GM10248 (cell line): ENCODE results near the gene PTGES3L.

ENCODE experiments used
- CTCF ChIA-PET: fragments of 300-600 bp; sonication (Branson Sonifier 250); formaldehyde crosslinking; extraction: SDS; loops from one replicate; lab custom pipeline; 2021; ENCODE audit warnings: antibody characterized with exemption; lab: Yijun Ruan, JAX
- POLR2A ChIA-PET: fragments of 350-650 bp; sonication (Branson Sonifier 250); formaldehyde crosslinking; extraction: SDS; loops from one replicate; lab custom pipeline; 2020; ENCODE audit warnings: antibody characterized with exemption; lab: Yijun Ruan, JAX
- DNase-seq: peaks from one replicate; pipeline ENCODE4 v3.0.0; 2012; ENCODE audit errors: extremely low spot score
- CTCF ChIP-seq: IDR thresholded peaks from 2 replicates; pipeline ENCODE4 v1.5.1; 2012; ENCODE audit warnings: mild to moderate bottlenecking, low read depth; ENCODE audit errors: extremely low read depth, missing control alignments, control extremely low read depth

Gene PTGES3L

GRCh38 chr17:43019418-43019817 lies 39.5 kb upstream of the PTGES3L start:
- DNase-seq = no peak
- TF ChIP-seq CTCF = no peak
- CTCF ChIA-PET = interaction anchor here (1.0 to 2.6 kb wide), 2 partner anchors 9 to 22 kb away, joined by 3 to 6 read pairs; partner anchors contain the start of gene RPL27
- POLR2A ChIA-PET = no interaction called here

GRCh38 chr17:43018932-43019331 lies 39.1 kb upstream of the PTGES3L start:
- TF ChIP-seq CTCF = no peak
- DNase-seq = no peak
- ChIA-PET POLR2A (interaction anchor here (0.6 kb wide), 2 partner anchors 11 to 187 kb away, joined by 4 read pairs; no protein-coding TSS in a partner anchor), CTCF (interaction anchor here (1.0 to 2.6 kb wide), 3 partner anchors 10 to 29 kb away, joined by 3 to 6 read pairs (median 3); partner anchors contain the start of gene RPL27)

- CTCF ChIA-PET = interaction anchor here (1.0 to 2.6 kb wide), 4 partner anchors 9 to 30 kb away, joined by 3 to 6 read pairs (median 4); partner anchors contain the start of gene RPL27
- no peak for DNase-seq
- no peak for TF ChIP-seq CTCF
- POLR2A ChIA-PET = interaction anchor here (0.6 to 1.3 kb wide), 4 partner anchors 10 to 297 kb away, joined by 3 to 4 read pairs (median 4); partner anchors contain the start of gene IFI35
Measured at GRCh38 chr17:43018008-43018853, 38.4 kb upstream of the PTGES3L start.

- ChIA-PET CTCF (no interaction called here), POLR2A (no interaction called here)
- no peak for TF ChIP-seq CTCF
- DNase-seq = no peak
Measured at GRCh38 chr17:43016216-43016615, 36.3 kb upstream of the PTGES3L start.

GRCh38 chr17:43015579-43015978 lies 35.7 kb upstream of the PTGES3L start:
- CTCF ChIA-PET = interaction anchor here (1.5 kb wide), 1 partner anchor 8 kb away, joined by 5 read pairs; no protein-coding TSS in a partner anchor
- no peak for DNase-seq
- POLR2A ChIA-PET = interaction anchor here (1.2 kb wide), 1 partner anchor 17 kb away, joined by 4 read pairs; the partner anchor contains the start of gene RPL27
- no peak for TF ChIP-seq CTCF
